Measurements from ENCODE around the gene ENDOV.

- no peak for TF ChIP-seq CTCF (IDR thresholded peaks at IDR 0.05)
- no peak for TF ChIP-seq POLR2AphosphoS5 (IDR thresholded peaks at IDR 0.05; ENCODE audit: insufficient read depth in 1 of 2, low read depth in 1 of 2)
Measured at GRCh38 chr17:80408872-80409271, 6.1 kb upstream of the ENDOV start.
